Embryonic facial prominence (tissue), 1 donor: ENCODE results near the gene ARMC3.
"Not testable (repeated sequence)": the region's sequence is repeated elsewhere in the genome, so short reads cannot be mapped to it uniquely, and the experiment has no call there.

Source experiments
- DNase-seq: peaks from one replicate; pipeline ENCODE4 v3.0.0-alpha.2; 2016; ENCODE audit errors: extremely low spot score

The ARMC3 gene

DNA sequence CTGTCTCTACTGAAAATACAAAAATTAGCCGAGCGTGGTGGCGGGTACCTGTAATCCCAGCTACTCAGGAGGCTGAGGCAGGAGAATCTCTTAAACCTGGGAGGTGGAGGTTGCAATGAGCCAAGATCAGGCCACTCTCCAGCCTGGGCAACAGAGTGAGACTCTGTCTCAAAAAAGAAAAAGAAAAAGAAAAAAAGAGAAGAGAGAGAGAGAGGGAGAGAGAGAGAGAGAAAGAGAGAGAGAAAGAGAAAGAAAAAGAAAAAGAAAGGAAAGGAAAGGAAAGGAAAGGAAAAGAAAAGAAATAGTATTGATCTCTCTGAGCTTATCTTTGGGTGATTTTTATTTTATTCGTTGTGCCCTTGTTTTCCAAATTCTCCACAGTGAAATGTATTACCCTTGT lies 1.2 kb downstream of the ARMC3 start:
- DNase-seq: not testable (repeated sequence)

DNA sequence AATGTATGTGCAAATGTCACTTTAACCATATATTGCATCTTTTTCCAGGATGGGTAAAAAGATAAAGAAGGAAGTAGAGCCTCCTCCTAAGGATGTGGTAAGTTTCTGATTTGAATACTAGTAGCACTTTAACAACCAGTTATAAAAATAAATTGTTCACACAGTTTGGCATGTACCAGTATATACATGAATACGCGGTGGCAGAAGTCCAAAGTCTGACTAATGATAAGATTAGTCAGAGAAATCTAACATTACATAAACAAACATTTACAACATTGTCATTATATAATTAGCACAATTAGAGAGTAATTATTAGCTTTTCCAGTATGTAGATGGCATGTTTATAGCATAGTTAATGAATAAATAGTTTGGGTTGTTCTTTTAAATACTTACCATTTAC lies 4.1 kb downstream of the ARMC3 start:
- no peak for DNase-seq

DNA sequence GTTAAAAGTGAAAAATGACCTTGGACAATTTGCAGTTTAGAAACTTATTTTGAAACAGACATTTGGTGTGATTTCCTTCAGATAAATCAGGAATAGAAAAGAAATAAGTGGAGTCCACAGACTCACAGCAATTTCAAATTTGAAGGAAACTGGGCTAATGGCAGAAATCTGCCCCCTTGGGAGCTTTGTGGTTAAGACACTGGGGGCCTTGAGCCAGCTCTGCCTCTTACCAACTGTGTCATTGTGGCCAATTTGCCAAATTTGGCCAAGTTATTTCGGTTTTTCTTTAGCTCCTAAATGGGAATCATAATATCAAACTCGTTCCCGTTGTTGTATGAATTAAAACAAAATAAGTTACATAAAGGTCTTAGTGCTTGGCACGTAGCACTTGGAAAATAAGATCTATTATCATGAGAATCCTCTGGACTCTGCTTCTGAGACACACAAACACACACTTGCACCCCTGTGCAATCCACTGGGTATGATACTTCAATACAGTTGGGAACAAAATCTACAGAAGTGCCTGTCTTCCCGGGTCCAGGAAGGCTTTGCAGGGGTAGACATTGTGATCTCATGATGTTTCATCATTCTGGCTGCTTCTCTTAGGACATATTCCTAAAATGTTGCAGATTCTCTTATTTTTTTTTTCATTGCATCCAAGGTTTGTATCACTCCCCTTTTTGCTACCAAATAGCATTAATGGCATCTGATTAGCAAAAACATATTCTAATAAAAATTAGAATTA lies 4.9 kb downstream of the ARMC3 start:
- no peak for DNase-seq

DNA sequence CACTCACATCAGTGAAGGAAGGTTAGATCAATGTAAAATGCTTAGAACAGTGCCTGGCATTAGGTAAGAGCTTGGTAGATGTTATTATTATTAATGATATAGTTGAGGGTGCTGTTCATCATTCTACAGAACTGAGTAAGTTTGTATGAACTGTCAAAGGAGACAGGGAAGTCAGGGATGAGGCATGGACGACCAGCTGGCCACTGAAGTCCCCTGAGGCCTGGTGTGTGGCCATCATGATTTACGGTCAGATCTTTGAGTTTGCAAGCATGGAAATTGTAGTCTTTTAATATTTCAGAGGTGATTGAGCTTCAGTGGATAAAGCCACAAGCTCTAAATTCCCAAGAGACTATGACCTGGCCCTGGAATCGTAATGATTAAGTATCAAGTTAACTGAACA lies 6.9 kb downstream of the ARMC3 start:
- no peak for DNase-seq

DNA sequence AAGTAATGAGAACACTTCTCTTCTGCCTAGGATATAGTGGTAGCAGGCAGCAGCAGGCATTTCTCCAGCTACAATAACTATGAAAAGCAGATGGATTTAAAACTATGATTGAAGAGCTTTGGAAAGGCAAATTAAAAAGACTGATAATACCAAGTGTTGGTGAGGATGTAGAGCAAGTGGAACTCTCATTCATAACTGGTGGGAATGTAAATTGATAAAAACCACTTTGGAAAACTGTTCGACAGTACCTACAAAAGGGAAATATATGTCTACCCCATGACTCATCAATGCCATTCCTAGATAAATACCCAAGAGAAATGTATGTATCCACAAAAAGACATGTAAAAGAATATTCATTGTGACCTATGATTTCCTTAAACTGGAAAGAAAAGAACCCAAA lies 14.6 kb downstream of the ARMC3 start:
- DNase-seq: no peak

DNA sequence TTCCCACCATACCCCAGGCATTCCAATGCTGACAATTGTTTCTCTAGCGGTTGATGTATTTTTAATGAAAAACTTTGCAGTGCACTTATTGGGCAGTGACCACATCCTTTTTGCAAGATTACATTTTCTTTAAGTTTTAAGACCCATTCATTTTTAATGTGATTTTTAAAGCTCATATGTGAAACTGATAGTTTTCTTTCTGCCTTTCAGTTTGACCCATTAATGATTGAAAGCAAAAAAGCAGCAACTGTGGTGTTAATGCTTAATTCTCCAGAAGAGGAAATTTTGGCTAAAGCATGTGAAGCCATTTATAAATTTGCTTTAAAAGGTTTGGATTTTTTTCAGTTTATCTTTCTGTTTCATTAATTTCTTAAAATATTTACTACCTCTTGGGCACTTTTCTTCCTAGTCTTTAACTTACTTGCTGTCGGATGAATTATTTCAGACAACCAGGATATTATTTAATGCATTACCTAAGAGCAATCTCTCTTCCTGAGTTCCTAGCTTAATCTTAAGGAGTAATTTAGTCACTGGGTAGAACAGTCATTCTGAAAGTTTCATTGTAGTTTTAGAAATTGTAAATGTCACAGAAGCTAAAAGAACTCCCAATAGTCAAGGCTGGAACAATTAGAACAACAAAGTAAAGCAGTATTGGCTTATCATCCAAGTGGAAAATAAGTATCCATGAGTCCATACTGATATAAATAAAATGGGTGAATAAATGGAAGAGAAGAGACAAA lies 18.3 kb downstream of the ARMC3 start:
- no peak for DNase-seq

DNA sequence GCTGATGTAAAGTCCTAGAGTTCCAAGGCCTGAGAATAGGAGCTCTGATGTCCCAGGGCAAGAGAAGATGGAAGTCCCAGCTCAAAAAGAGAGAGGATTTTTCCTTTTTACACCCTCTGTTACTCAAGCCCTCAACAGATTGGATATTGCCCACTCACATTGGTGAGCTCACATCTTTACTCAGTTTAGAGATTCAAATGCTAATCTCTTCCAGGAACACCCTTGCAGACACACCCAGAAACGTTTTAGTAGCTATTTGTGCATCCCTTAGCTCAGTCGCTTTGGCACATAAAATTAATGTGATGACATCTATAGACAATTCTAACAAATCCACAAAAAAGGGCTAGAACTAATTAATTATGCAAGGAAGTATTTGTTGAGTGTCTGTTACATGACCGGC lies 27.1 kb downstream of the ARMC3 start:
- no peak for DNase-seq

DNA sequence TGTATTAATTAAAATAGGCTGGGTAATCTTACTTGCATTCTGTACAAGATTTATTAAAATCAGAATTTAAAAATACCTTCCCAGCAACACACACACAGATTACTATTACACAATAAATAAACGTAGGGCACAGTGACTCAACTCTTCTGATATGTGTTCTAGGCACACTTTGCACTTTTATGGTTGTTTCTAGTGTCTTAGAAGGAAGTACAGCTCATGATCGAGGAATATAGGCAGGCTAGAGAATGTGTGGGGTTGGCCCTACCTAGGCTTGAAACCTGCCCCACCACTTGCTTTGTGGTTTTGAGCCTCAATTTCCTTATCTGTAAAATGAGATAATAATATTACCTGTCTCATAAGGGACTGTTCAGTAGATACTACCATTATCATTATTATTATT lies 30.5 kb downstream of the ARMC3 start:
- no peak for DNase-seq

DNA sequence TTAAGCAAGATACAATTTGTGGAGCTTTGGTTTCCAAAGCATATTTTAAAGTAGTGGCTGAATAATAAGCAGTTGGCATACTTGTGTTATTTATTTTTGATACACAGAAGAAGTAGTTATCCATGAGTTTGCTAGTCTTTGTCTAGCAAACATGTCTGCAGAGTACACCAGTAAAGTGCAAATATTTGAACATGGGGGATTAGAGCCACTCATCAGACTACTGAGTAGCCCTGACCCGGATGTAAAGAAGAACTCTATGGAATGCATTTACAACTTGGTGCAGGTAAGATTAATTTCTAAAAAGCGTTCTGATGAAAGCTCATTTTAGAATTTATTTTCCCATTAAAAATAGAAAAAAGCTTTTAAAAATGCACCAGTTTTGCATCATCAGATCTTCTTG lies 31.4 kb downstream of the ARMC3 start:
- DNase-seq: no peak

DNA sequence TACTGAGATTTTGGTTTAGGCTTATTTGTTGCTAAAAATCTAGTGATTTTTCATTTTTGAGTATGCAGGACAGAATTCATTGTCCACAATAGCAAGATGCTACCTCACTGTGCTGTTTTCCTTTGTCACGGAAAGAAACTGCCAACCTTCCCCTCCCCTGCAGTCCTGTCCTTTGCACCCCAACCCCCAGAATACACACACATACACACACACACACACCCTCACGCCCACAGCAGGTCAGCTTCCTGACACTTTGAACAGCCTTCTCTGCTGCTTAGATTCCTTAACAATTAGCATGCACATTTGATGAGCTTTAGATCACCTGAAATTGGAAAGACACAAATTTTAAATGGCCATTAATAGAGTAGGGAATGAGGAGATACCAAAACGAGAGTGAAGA lies 32.1 kb downstream of the ARMC3 start:
- DNase-seq: no peak

DNA sequence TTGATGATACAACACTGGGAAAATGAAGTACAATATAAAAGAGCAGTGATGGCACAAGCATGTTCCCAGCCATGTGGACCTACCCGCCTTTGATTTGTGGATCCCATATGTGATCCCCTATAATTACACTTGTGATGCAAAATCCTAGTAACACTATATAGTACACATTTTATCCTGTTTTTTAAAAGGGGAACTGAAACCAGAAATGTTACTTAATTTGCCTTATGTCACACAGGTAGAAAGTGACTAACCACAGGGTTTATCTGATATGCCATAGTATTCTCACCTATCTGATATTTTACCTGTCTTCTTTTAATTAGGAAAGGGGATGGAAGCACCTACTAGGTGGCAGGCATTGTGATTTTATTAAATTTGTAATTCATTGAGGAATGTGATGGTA lies 35.0 kb downstream of the ARMC3 start:
- no peak for DNase-seq

DNA sequence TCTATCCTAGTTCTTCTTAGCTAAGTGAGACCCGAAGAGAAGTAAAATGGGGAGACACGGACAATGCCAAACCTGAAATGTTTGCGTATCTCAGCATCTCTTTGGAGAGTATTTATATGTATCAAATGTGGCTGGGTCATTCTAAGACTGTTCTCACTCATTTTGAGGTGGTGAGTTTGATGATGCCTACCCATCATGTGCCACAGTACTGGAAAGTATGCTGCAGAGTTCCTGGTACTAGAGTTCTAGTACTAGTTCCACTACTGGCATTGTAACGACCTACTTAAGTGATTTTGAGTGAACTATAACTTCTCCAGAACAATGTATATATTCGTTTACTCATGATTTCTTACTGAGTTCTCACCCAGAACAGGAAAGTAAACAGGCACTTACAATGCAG lies 41.9 kb downstream of the ARMC3 start:
- no peak for DNase-seq

DNA sequence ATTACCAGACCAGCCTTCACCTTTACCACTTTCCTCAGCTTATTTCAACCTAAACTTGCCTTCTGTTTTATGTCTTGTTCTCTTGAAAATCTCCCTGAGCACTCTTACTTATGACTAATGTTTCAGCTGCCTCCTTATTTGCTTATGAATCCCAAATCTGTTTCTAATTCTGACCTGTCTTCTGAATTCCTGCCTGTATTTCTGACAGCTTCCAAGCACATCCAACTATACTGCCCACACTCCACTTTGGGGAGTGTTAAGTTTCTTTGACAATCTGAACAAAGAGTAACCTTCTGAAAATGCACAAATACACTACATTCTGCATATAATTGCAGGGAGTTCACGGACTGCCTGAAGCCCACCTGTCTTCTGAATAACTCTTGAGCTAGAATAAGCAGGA lies 48.7 kb downstream of the ARMC3 start:
- no peak for DNase-seq

DNA sequence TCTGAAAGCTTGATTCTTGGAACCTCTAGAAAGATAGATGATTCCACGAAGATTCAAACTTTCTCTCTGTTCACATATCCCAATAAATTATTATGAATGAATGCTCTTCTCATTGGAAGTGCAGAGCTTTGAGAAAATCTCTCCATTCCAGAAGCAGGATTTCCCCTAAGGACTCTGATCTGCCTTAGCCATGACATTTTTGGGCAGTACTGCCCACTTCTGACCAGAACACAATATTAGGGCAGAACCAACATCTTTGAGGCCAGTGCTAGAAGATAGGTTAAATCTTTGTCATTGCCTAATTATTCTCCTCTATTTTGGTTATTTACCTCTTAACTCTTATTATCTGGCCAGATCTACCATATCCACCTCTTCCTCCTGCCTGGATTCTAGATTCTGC lies 49.9 kb downstream of the ARMC3 start:
- no peak for DNase-seq

DNA sequence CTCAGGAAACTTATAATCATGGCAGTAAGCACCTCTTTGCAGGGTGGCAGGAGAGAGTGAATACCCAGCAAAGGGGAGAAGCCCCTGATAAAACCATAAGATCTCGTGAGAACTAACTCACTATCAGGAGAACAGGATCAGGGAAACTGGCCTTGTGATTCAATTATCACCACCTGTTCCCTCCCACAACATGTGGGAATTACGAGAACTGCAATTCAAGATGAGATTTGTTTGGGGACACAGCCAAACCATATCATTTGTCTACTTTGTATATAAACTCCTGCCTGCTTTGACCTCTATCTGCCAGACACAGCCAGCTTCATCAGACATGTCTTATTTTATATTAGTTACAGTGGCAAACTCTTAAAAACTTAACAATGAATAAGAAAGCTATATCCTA lies 50.4 kb downstream of the ARMC3 start:
- DNase-seq: no peak

DNA sequence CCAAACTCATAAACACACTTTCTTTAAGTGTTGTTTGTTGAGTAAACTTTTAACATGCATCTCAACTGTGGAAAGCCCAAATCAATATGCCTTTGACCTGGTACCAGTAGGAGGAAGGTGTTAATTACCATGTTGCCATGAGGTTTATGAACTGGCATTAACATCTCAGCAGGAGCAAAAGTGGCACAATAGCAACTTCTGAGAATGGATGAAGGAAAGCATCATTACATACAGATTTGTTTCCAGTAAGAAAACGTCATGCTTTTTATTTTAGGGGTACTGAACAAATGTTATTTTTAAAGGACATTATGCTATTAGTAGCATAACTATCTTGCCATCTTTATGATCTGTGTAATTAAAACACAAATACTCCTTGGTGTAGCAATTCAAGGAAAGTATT lies 51.1 kb downstream of the ARMC3 start:
- no peak for DNase-seq

DNA sequence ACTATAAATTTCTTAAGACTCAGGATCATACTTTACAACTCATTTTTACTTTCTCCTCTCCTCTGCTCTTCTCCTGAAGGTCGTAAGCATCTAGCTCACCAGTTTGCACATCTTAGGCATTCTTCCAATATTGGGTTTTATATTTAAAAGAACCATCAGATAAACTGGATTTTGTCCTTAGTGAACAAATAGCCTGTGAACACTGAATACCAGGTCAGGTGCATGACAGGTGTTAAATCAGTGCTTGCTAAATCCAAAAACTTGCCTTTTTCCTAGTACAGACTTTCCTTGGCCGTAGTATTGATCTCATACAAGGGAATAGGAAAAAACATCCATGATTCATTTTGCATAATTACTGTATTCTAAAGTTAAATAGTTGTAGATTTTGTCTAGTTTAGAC lies 53.0 kb downstream of the ARMC3 start:
- no peak for DNase-seq

DNA sequence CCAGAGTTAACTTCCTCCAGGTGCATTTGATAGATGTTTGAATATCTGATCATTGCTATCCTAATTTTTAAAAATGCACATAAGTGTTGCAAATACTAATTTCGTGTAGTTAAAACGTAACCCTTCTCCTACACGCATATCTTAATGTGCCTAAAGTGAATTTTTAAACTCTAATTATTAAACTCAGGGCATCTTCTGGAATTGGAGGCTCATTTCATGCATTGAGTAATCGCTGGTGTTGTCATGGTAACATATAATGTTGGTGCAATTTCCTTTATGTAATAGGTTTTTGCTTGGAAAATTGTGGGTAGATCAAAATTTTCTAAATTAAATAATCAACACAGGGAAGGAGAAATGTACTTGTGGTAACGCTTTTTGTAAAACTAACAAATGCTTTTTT lies 56.2 kb downstream of the ARMC3 start:
- no peak for DNase-seq

DNA sequence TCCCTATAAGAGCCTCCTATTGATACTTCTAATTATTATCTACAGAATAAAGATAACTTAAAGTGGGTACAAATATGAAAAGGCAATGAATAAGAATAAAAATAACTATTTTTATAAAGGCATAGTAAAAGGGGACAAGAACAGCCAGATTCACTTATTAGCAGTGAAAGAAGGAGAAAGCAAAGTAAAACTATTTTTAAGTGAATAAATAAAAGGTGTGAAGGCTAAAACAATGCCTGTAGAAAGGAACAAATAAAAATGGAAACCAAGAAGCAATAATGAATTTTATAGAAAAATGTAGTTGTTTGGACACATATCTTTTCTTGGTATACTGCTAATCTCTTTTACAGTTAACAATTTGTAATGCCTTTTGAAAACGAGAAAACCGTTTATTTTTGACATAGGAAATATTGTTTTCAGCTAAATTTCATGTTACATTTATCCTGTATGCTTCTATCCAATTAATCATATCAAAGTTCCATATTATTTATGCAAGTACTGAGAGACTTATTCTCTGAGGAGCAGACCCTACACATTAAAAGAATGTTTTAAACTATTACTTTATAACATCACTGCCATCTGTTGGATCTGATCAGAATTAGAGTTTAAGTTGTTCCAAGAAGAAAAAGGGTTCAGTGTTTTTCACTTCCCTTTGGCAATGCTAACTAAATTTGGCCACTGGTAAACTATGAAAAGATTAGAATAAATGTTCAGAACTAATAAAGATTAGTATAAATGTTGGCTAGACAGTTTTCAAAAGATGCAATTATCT lies 59.1 kb downstream of the ARMC3 start:
- peak; percentile 47 for DNase-seq

DNA sequence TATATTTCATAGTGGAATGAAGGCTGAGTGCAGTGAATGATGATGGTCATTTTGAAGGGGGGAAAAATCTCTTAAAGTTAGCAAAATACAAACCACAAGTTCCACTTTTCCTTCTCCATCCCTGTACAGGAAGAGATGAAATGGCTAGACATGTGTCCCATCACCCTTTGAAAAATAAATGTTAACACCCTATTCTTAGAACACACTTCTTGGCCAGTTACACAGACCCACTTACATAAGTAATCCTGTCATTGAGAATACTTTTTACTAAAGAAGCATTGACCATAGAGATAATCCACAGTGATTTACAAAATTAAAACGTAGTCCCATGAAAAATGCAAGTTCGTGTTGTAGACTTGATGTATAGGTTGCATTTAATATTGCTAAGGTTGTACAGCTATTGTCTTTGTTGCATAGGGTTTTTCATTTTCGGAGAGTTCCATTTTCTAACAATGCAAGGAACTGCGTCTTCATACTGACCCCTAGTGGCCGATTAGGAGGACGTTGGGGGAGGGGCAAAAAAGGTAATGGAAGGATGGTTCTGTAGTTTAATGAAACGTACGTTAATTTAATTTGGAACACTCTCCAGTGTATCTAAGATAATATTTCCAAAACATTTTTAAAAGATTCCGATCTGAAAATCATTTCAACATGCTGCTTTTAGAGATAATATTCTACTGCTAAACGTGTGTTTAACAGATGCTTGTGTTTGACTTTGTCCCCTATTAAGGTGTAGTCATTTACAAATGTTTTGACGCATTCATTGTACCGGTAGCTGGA lies 60.9 kb downstream of the ARMC3 start:
- DNase-seq: peak; percentile 49

DNA sequence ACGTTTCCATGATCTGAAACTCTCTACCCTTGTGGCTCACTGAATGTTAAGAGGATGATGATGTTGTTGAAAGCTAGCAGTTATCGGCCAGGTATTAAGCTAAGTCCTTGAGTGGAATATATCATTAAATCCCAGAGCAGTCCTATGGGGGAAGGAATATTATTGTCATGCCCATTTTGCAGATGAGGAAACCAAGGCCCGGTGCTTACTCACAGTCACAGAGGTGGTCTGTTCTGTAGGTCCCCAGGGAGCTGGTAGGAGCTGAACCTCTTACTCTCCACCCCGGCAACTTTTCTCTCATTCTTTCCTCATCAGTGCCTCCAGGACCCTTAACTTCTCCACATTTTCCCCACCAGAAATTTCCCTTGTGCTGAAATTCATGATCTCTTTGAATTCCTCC lies 62.6 kb downstream of the ARMC3 start:
- DNase-seq: no peak

DNA sequence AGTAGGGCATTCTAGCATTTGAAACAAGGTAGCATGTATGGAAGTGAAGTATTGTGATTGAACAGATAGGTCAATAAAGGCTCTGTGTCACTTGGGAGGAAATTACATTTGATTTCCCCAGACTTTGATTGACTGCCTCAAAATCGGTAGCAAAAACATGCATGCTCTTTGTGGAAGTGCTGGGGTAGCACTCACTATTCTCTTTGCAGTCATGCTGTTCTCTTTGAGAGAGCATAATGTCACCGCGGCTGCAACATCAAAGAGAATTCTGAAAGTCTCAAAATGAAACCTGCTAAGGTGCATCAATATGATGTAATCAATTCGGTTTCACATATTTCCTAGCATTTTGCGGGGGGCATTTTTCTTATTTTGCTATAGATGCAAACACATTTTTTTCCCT lies 64.2 kb downstream of the ARMC3 start:
- no peak for DNase-seq
